Inferior parietal cortex (tissue), 1 donor: ENCODE data around the gene FRZB.
"Not testable (repeated sequence)": the region's sequence is repeated elsewhere in the genome, so short reads cannot be mapped to it uniquely, and the experiment has no call there.

ENCODE experiments used
- DNase-seq: peaks from one replicate; pipeline ENCODE4 v3.0.0-alpha.2; 2016; ENCODE audit errors: extremely low spot score

The FRZB gene, protein sequence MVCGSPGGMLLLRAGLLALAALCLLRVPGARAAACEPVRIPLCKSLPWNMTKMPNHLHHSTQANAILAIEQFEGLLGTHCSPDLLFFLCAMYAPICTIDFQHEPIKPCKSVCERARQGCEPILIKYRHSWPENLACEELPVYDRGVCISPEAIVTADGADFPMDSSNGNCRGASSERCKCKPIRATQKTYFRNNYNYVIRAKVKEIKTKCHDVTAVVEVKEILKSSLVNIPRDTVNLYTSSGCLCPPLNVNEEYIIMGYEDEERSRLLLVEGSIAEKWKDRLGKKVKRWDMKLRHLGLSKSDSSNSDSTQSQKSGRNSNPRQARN

DNA sequence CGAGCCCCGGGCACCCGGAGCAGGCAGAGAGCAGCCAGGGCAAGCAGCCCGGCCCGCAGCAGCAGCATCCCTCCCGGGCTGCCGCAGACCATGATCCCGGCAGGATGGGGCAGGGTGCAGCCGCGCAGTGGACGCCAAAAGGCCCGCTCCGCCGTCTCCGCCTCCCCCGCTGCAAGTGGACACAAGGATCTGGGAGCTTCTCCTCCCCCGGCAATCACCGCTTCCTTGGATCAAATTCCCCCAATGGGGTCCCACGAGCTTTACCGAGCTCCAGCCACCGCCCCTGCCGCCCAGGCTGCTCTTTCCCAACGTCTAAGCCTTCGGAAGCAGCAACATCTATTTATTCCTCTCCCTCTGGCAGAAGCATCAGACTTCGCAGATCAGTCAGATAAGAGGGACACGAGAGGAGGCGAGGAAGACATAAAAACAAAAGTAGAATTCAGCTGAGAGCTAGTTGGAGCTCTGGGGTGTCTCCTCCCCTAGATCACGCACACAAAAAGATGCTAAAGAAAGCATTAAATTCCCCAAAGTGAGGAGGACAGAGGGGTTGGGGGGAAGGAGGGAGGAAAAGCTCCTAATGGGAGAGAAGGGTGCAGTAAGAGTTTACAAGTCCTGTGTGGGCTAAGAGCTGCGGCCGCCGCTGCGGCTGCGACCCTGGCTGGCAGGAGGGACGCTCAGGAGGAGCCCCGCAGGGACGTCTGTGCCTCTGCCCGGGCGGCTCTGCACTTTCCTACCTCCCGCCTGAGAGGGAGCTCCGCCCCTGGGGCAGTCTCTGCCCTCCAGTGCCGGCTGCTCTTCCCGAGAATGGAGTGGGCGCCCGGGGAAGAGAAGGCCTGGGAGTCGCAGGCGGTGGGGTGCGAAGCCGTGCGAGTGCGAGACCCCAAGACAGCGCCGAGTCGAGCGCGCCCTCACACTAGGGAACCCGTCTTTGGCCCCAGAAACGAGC, at the start of gene FRZB:
Gene FRZB, minus strand, starts transcription at position 177 of the 946 bp plus-strand sequence. Its CDS starts 85 bp downstream, at position 92.
- DNase-seq = no peak

DNA sequence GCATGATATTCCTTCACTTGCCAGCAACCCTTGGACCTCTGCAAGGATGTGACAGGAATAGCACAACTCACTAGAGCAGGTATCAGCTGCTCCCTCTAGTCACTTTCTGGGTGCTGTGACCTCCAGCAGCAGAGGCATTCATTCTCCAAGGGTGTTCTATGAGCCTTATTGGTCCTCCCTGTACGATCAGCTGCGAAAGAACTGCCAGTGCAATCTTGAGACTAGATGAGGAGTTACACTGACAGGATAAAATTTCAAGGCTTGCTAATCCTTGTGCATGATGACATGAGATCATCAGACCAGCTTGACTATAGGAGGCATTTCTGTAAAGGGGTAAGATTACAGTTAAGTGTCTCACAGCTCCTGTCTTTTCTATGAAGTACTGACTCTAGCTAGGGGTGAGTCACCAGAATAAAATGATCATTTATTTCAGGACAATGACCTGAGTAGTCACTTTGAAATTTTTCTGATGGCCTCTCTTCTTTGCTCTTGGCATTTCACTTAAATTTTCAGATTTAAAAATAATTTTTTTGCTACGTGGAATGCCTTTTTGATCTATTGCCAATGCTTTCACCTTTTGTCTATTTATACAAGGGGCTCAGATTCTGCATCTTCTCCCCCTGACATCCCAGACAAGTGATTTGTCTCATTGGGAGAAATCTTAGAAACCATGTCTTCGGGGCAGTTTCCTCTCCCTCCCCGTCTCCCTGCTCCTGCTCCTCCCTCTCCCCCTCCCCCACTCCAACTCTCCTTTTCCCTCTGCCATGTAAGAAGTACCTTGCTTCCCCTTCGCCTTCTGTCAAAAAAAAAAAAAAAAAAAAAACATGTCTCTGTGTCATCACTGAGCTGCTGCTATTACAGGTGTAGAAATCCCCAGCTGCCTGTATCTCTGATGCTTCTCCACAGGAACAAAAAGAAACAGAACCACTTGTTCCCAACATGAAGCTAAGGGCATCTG, 49.2 kb upstream of the FRZB start:
- no peak for DNase-seq

DNA sequence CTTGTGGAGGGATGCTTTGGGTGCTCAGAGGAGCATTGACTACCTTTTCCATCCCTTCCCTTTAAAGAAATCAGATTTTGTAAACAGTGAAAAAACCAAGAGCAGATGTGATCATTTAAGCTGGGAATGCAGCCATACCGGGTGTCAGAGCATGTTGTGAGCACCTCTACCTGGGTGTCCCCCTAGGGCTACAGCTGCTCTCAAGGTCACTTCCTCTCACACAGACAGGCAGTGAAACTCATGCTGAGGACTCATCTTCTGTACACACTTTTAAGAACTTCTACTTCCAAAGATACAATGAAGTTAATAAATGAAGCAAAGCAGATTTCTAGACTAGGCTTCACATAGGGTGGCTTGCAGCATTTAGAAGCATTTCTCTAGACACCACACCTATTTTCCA, 48.4 kb upstream of the FRZB start:
- DNase-seq = no peak

DNA sequence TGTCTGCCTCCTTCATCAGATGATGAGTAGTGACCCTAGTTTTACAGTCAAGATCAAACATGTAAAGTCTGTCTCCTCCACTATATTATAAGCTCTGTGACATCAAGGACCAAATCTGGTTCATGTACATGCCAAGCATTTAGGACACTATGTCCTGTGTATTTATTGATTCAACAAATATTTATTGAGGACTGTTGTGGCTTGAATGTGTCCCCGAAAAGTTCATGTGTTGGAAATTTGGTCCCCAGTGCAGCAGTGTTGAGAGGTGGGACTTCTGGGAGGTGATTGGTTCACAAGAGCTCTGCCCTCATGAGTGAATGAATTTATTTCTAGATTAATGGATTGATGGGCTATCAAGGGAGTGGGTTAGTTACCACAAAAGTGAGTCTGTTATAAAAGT, 46.6 kb upstream of the FRZB start:
- no peak for DNase-seq

DNA sequence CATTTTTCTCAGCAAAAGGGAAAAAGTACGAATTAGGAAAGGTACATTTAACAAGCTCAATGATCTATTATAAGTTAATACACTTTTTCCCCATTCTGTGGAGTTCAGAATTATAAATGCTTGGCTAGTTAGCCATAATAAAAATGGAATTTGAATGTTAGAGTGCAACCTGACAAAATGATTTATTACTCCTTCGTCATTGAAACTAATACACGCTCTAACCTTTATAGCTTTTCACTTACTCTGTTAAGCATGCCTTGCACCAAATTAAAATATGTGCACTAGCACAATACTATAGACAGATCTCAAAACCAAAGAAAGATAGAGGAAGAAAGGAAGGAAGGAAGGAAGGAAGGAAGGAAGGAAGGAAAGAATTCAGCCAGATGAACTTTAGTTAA, 46.1 kb upstream of the FRZB start:
- DNase-seq = no peak

DNA sequence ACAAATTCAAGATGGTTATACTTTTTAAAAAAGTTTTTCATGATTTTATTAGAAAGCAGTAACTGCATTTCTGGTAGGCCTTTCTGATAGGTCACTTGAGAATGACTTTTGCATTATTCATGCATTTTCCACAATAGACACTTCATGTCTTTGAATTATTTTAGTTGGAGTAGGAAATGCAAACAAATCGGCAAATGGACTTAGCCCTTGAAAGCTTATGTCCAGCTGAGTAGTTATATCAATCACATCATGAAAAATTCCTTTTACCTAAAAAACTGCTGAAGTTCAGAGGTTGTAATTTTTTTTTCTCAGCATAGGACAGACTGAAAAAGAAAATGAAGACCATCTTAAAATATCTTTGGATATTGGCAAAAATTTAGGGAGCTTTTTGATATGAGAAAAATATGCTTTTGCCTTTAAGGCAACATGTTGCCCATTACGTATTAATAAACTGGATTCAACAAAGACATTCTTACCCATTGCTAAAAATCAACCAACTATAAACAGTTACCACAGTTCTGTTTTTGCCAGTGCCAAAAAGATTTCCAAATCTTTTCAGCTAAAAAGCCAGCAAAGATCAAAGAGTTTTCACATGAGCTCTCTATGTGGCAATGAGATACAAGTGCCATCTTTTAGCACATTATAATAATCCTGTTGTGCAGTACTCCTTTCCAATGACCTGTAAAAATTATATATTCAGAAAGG, 45.5 kb upstream of the FRZB start:
- no peak for DNase-seq

DNA sequence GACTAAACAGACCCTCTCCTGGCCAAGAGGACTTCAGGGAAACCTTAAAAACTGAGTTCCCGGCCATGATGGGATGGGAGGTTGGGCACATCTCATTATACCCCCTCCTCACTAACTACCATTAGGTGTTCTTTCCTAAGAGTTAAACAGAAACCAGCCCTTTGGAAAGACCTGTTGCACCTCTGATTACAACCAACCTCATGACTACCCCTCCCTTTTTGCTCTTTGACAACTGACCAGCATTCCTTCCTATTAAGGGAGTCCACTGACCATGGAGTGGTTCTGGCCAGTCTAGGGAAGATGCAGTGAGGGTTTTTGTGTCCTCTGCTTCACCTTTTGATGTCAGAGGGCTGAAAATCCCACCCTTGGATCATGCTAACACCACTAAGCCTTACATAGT, 44.5 kb upstream of the FRZB start:
- DNase-seq = no peak

DNA sequence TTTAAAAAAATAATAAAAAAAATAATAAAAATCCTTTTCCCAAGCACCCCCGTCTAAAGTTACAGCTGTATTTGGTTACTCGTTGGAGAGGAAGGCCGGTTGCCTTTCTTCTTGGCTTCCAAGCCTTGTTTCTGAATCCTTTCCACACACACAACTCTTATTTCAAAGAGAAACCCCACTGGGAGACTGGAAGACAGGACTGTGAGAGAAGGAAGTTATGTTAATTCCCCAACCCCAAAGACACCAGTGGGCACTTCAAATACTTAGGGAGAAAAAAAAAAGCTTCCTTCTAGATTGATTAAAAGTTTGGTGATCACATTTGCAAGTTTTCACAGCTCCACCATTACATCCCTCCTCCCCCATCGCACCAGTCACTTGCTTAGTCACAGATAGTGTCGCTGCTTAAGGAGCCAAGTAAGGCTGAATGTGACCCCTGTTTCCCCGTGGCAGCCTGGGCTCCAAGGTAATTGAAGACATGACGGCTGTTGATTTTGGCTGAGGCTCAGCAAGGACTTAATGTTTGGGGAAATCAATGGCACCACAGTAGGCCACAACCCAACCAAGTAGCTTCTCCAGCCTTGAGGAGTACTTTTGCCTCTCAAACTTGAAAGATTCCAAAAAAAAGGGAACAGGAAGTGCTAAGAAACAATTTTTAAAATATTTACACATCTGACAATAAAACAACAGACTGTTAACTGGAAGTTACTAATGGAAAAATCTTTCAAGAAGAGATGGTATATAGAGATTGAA, 40.8 kb upstream of the FRZB start:
- no peak for DNase-seq

DNA sequence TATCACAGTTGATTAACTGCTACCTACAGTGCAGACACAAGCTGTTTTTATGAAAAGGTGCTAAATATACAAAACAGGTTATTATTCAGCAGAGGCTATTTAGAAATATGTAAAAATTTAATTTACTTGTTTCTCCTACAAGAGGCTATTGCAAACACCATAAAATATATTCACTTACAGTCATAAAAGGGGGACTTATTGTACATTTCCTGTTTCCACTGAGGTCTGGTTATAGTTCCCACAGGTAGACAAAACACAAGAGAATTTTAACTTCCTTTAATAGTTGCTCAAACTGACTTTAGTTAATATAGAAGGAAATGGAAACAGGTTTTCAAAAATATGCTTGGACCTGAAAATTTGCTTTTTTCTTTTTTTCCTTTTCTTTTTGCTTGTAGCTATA, 40.0 kb upstream of the FRZB start:
- no peak for DNase-seq

DNA sequence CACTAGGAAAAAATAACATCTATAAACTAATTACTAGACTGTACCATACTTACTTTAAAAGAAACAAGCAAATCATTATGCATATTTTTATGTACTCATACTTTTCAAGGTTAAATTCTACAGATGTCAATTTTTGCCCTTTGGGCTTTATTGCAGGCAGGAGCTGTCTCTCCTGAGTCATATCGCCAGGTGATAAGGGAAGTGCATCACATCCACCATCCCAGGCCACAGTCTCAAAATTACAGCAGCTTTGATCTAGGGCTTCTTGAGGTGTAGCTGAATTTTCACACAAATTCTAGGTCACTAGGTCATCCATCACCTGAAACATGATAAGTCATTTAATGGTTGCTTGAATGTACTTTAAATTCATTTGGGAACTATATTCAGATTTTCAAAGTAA, 38.4 kb upstream of the FRZB start:
- no peak for DNase-seq

DNA sequence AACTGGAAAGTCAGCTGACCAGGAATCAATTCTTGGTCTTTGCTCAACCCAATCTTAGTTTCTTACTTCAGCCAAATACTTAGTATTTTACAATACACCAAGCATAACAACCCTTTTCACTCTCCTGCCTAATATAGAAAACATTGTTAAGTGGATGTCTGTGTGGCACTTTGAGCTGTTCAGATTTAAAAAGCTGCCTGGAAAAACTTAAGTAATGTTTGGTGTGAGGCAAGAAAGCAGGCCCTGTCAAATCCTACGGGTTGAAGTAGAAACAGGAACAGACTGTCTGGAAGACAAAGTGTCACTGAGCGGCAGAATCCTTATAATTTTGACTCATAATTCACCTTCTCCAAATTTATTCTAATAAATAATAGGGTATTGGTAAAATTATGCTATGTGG, 37.1 kb upstream of the FRZB start:
- DNase-seq = no peak

DNA sequence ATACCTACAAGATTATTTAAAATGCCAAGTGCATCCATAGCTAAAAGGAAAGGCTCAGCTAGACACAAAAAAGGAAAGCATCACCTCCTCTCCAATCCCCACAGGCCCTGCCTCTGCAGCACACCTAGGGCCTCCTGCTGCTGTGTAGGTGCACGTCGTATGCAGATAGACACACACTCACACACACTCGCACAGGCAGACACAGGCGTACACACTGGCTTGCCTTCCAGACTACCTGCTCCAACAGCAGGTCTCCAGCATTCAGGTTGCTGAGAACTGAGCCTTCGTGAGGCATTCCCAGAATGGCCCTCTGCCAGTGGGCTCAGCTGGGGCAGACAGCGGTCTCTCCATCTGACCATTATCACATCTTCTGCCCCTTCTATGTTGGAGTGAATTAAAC, 35.3 kb upstream of the FRZB start:
- no peak for DNase-seq

DNA sequence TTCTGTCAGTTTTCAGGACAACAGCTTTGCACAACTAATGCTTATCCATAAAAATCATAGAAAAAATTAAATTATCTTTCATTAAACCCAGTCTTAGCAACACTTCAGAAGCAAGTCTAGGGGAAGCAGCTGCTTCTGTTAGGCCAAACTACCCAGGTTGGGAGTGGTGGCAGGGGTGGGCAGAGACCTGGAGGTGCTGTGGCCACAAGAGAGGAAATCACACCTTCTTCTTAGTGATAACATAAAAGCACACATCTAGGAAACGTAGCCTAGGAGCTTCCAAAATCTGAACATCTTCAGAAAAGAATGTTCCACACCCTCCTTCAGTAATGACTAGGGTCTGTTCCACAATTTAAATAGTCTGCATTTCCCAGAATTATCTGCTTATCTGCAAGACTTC, 32.3 kb upstream of the FRZB start:
- no peak for DNase-seq

DNA sequence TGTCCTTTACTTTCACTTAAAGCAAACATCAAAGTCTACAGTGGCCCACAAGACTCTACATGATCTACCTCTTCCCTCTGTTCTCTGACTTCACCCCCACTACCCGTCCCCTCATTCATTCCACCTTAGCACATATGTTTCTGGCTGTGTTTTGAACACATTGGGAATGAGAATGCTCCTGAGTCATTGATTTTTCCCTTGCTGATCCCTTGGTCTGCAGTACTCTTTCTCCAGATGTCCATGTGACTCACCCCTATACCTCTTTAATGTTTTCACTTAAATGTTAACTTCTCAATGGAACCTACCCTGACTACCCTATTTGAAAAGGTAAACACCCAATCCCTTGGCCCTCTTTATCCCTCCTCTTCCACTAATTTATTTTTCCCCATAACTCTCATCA, 30.7 kb upstream of the FRZB start:
- no peak for DNase-seq

DNA sequence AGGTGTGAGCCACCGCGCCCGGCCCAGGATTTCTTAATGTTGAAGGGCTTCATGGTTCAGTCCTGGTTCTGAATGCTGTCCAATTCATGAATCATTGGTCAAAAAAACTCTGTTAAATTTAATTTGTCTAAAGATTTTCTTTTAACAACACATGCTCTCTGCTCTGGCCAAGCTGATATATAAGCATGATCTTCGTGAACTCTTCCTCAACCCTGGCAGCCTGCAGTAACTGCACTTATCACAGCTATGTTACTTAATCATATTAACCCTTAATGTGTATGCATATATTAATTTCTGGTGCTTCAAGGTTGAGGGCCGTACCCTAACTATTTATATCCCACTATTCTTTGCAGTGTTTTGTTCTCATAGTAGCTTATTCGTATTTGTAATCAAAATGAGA, 29.4 kb upstream of the FRZB start:
- no peak for DNase-seq

DNA sequence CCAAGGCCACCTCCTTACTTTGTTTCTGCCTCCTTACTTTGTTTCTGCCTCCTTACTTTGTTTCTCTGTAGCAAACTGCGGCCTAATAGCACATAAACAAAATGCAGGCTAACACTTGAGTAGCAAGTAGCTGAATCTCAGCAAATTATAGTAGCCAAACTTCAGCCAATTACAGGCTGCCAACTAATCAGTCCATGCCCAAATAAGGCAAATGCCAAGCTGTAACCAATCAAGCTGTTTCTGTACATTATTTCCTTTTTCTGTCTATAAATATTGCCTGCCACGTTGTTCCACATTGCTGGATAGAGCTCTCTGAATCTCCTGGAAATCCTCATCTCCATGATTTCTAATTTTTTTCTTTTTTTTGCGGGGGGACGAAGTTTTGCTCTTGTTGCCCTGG, 28.7 kb upstream of the FRZB start:
- no peak for DNase-seq

DNA sequence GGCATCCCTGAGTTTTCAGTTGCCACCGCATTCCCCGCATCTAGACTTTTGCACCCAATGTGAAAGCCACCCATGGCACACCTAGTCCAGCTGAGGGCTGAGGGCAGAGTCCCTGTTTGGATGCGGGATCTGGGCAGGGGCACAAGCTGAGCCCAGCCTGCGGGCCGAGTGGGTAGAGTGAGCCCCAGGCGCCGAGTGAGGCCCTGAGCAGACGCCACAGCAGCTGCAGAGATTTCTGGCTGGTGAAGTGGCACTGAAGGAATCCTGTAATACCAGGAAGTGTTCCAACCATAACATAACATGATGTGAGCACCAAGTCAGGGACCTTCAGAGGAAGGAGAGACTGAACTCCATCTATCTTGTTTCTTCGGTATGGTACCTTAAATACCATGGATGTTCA, 27.7 kb upstream of the FRZB start:
- DNase-seq = no peak

DNA sequence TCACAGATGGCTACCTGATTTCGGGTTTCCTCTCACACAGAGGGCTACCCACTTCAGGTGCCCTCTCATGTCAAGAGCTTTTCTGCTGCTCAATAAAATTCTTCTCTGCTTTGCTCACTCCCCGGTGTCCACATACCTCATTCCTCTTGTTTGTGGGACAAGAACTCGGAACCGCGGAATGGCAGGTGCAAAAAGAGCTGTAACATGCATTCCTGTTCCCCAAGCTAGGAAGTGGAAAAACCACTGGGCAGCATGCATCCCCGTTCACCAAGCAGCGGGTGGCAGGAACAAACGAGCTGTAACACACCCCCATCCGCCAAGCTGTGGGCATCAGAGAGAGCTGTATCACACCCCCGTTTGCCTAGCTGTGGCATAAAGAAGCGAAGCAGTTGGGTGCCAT, 27.2 kb upstream of the FRZB start:
- DNase-seq = no peak

DNA sequence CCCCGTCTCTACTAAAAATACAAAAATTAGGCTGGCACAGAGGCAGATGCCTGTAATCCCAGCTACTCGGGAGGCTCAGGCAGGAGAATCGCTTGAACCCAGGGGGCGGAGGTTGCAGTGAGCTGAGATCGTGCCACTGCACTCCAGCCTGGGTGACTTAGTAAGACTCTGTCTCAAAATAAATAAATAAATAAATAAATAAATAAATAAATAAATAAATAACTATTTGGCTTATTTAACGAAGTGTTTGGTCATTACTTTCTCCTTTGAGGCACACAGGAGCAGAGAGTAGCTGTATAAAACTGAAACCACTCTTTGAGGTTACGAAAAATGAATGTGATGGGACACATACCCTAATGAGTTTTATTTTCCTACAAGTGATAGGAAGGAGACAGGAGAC, 26.6 kb upstream of the FRZB start:
- not testable (repeated sequence) for DNase-seq

DNA sequence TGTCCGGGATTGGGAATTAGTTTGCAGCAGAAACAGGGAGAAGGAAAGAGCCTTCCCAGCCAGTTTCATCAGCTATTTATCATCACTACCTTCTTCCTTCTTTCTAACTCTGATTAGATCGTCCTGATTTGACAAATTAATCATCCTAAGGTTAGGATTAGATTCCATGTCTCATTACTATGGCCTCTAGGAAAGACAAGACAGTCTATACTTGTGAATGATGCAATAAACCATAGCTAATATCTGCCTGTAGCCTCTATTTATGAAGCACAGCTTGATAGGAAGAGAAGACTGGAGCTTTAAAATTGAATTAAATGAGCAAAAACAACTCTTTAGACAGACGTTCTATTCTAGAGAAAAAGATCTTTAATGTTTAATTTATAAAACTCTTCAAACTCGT, 25.2 kb upstream of the FRZB start:
- DNase-seq = no peak
